GM12892 (cell line): ENCODE measurements around the gene BICC1.

Experiments
- POLR2A ChIP-seq: IDR thresholded peaks from 2 replicates; pipeline ENCODE4 v1.6.1; 2011; ENCODE audit warnings: low read depth, low read length, control low read depth
- POLR2AphosphoS5 ChIP-seq: IDR thresholded peaks from 2 replicates; pipeline ENCODE4 v1.6.1; 2011; ENCODE audit warnings: low read depth, low read length, control low read depth
- TAF1 ChIP-seq: IDR thresholded peaks from 2 replicates; pipeline ENCODE4 v1.6.1; 2011; ENCODE audit warnings: low read depth, mild to moderate bottlenecking, control low read depth, low read length, borderline replicate concordance

DNA sequence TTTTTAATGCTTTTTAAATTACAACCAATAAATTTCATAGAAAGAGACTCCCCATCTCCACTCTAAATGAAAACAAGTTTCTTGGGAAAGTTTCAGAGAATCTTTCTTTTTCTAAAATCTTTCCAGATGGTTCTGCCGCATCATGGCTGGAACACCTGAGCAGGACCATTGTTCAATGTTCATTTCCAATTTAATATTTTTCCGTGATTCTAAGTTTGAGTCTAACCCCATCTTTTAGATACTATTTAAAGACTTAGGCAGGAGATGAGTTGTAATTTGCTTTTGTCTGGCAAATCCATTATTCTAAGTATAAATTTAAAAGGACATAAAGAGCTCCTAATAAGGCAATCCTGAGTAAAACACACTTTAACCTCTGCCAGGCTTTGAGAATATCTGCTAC, 325.2 kb downstream of the BICC1 start:
- TF ChIP-seq POLR2A: no peak
- no peak for TF ChIP-seq POLR2AphosphoS5
- no peak for TF ChIP-seq TAF1
